K562 (cell line): ENCODE results near the gene HVCN1. TPM values are rescaled to one million over a fixed set of nuclear protein-coding genes. Genes with fewer than 3 reads are reported as not detected.

ENCODE experiments used
- ATAC-seq: fragments of 200-7000 bp; cut with Tn5 transposase; 3 replicates; pipeline ENCODE4 v1.9.1; 2020; ENCODE audit warnings: moderate library complexity
- BruUV-seq: library from RNA; stranded (reverse); fragments of 400-500 nt; replicated peaks from 2 replicates; lab custom pipeline; 2021; lab: Mats Ljungman, UMichigan
- CTCF ChIA-PET: fragments of 300-600 bp; formaldehyde crosslinking; extraction: SDS; loops from one replicate; lab custom pipeline; 2021; ENCODE audit warnings: low intra/inter-chr PET ratio; lab: Yijun Ruan, JAX
- POLR2A ChIA-PET: fragments of 300-600, 350-650 bp; sonication (Branson Sonifier 250); formaldehyde crosslinking; extraction: SDS; loops from one replicate; lab custom pipeline; 2021; ENCODE audit warnings: antibody characterized with exemption, inconsistent platforms; lab: Yijun Ruan, JAX
- DNase-seq, 4 experiments: peaks; one replicate each; pipeline versions ENCODE4 v3.0.0 to v3.0.0-alpha.2; 2011 to 2018; ENCODE audit warnings: low spot score in 3 of 4, mixed read lengths in 3 of 4; ENCODE audit errors: extremely low read depth in 1 of 4
- FAIRE-seq: peaks from 2 replicates; lab custom pipeline; 2011; peaks lifted over from hg19 to GRCh38; lab: Jason Lieb, UNC
- H2AFZ ChIP-seq: 2 replicates; pipeline ENCODE4 v1.6.0; 2011; ENCODE audit warnings: low read depth, low read length, control low read depth, inconsistent platforms
- H3K27ac ChIP-seq: fragments of 200-600 bp; 3 replicates; pipeline ENCODE4 v1.8.0; 2011; ENCODE audit warnings: low read depth, mild to moderate bottlenecking, control low read depth, inconsistent platforms, low read length, moderate library complexity, mixed read lengths; ENCODE audit errors: extremely low read depth
- H3K27me3 ChIP-seq, 2 experiments: fragments of 300-600 bp in 1 of 2; 2 replicates in 1 of 2; 3 replicates in 1 of 2; pipeline versions ENCODE4 v1.6.0 to v1.8.0; 2011; ENCODE audit warnings: inconsistent platforms in 2 of 2, low read length in 2 of 2, mild to moderate bottlenecking in 1 of 2, mixed read lengths in 1 of 2, moderate library complexity in 1 of 2; ENCODE audit not compliant: control insufficient read depth in 2 of 2, insufficient read depth in 2 of 2
- H3K36me3 ChIP-seq: fragments of 300-600 bp; 3 replicates; pipeline ENCODE4 v1.8.0; 2011; ENCODE audit warnings: mild to moderate bottlenecking, low read length, inconsistent platforms; ENCODE audit not compliant: control insufficient read depth, insufficient read depth
- H3K4me1 ChIP-seq, 2 experiments: fragments of 200-600 bp in 1 of 2; replicated peaks in 1 of 2; 2 replicates in 1 of 2; 3 replicates in 1 of 2; pipeline versions ENCODE4 v1.5.1 to v1.8.0; 2011; ENCODE audit warnings: inconsistent platforms in 2 of 2, low read length in 2 of 2, mild to moderate bottlenecking in 1 of 2, mixed read lengths in 1 of 2, moderate library complexity in 1 of 2; ENCODE audit not compliant: control insufficient read depth in 2 of 2, insufficient read depth in 2 of 2
- H3K4me2 ChIP-seq: 2 replicates; pipeline ENCODE4 v1.6.1; 2011; ENCODE audit warnings: low read length, control low read depth, inconsistent platforms, mixed read lengths; ENCODE audit not compliant: insufficient read depth
- H3K4me3 ChIP-seq: fragments of 200-600 bp; sonication (generic), shearing (Covaris generic); 2 replicates; pipeline ENCODE4 v1.5.1; 2016; ENCODE audit warnings: control low read depth, inconsistent platforms
- H3K79me2 ChIP-seq: fragments of 200-600 bp; 3 replicates; pipeline ENCODE4 v1.8.0; 2011; ENCODE audit warnings: low read length, inconsistent platforms; ENCODE audit not compliant: control insufficient read depth, insufficient read depth
- H3K9ac ChIP-seq, 2 experiments: 2 replicates each; pipeline versions ENCODE4 v1.6.0 to v1.6.1; 2011; ENCODE audit warnings: low read depth in 2 of 2, low read length in 2 of 2, control low read depth in 1 of 2, inconsistent platforms in 1 of 2, mild to moderate bottlenecking in 1 of 2, mixed read lengths in 1 of 2; ENCODE audit not compliant: insufficient read depth in 1 of 2
- H3K9me1 ChIP-seq: one replicate; pipeline ENCODE4 v1.6.0; 2011; ENCODE audit warnings: inconsistent platforms, mild to moderate bottlenecking, low read length, moderate library complexity; ENCODE audit not compliant: control insufficient read depth, insufficient read depth
- H3K9me3 ChIP-seq: replicated peaks from 2 replicates; pipeline ENCODE4 v1.5.1; 2011; ENCODE audit warnings: low read depth, low read length, inconsistent platforms; ENCODE audit not compliant: control insufficient read depth, insufficient read depth
- H4K20me1 ChIP-seq: replicated peaks from 2 replicates; pipeline ENCODE4 v1.6.1; 2011; ENCODE audit warnings: low read length, inconsistent platforms, mixed read lengths; ENCODE audit not compliant: control insufficient read depth, insufficient read depth
- CBFA2T2 ChIP-seq: fragments of 450-650 bp; conservative IDR thresholded peaks from 2 replicates; pipeline ENCODE4 v1.6.1; 2017; ENCODE audit warnings: mild to moderate bottlenecking
- CBFA2T3 ChIP-seq: fragments of 450-650 bp; IDR thresholded peaks from 2 replicates; pipeline ENCODE4 v1.6.1; 2017
- CREM ChIP-seq: IDR thresholded peaks from 2 replicates; pipeline ENCODE4 v1.6.1; 2014; ENCODE audit warnings: antibody characterized with exemption, low read depth
- CSDE1 ChIP-seq, 2 experiments: fragments of 450-650 bp; IDR thresholded peaks; 2 replicates each; pipeline ENCODE4 v1.6.1; 2016; ENCODE audit warnings: mild to moderate bottlenecking in 1 of 2
- CTBP1 ChIP-seq: fragments of 450-650 bp; IDR thresholded peaks from 2 replicates; pipeline ENCODE4 v1.6.1; 2016; ENCODE audit warnings: borderline replicate concordance
- EHMT2 ChIP-seq: fragments of 450-650 bp; IDR thresholded peaks from 2 replicates; pipeline ENCODE4 v1.6.1; 2018; ENCODE audit warnings: antibody characterized with exemption
- EP400 ChIP-seq: fragments of 450-650 bp; IDR thresholded peaks from 2 replicates; pipeline ENCODE4 v1.6.1; 2017; ENCODE audit warnings: antibody characterized with exemption, mild to moderate bottlenecking, moderate library complexity
- ETS1 ChIP-seq: conservative IDR thresholded peaks from 2 replicates; pipeline ENCODE4 v1.6.1; 2011; ENCODE audit warnings: low read depth, mild to moderate bottlenecking, low read length; ENCODE audit not compliant: control insufficient read depth
- FUS ChIP-seq: fragments of 200-400 bp; formaldehyde crosslinking; optimal IDR thresholded peaks from 2 replicates; pipeline ENCODE3; 2017; ENCODE audit warnings: low read depth, low read length
- HNRNPH1 ChIP-seq: fragments of 200-400 bp; formaldehyde crosslinking; optimal IDR thresholded peaks from 2 replicates; pipeline ENCODE3; 2017; ENCODE audit warnings: low read depth, mild to moderate bottlenecking, low read length, moderate library complexity
- KDM1A ChIP-seq, 2 experiments: fragments of 450-650 bp; IDR thresholded peaks; 2 replicates each; pipeline ENCODE4 v1.6.1; 2016; ENCODE audit warnings: mild to moderate bottlenecking in 2 of 2
- LCOR ChIP-seq: sonication (generic); formaldehyde crosslinking; IDR thresholded peaks from 2 replicates; pipeline ENCODE4 v1.8.0; 2022; ENCODE audit warnings: mild to moderate bottlenecking, missing genetic modification reagents
- MEIS2 ChIP-seq: fragments of 450-650 bp; IDR thresholded peaks from 2 replicates; pipeline ENCODE4 v1.6.1; 2014; ENCODE audit warnings: mild to moderate bottlenecking; ENCODE audit not compliant: partially characterized antibody
- POLR3A ChIP-seq: IDR thresholded peaks from 2 replicates; pipeline ENCODE4 v1.6.1; 2011; ENCODE audit warnings: borderline replicate concordance, mild to moderate bottlenecking, moderate library complexity; ENCODE audit not compliant: insufficient read length, insufficient read depth; ENCODE audit errors: extremely low read depth
- RBM15 ChIP-seq: fragments of 200-400 bp; formaldehyde crosslinking; IDR thresholded peaks from 2 replicates; pipeline ENCODE4 v1.6.1; 2018; ENCODE audit warnings: mild to moderate bottlenecking, low read length, moderate library complexity; ENCODE audit not compliant: insufficient read depth
- TAL1 ChIP-seq: fragments of 450-650 bp; IDR thresholded peaks from 2 replicates; pipeline ENCODE4 v1.6.1; 2016; ENCODE audit warnings: mild to moderate bottlenecking
- TEAD4 ChIP-seq, 2 experiments: sonication (generic) in 1 of 2; formaldehyde crosslinking in 1 of 2; IDR thresholded peaks; 2 replicates each; pipeline versions ENCODE4 v1.6.1 to v1.8.0; 2012 to 2022; ENCODE audit warnings: borderline replicate concordance in 1 of 2, inconsistent platforms in 1 of 2, low read length in 1 of 2, mild to moderate bottlenecking in 1 of 2, missing genetic modification reagents in 1 of 2
- U2AF1 ChIP-seq: fragments of 200-400 bp; formaldehyde crosslinking; optimal IDR thresholded peaks from 2 replicates; pipeline ENCODE3; 2017; ENCODE audit warnings: mild to moderate bottlenecking, low read depth, low read length, moderate library complexity
- ZNF347 ChIP-seq: fragments of 450-650 bp; formaldehyde crosslinking; IDR thresholded peaks from 2 replicates; pipeline ENCODE4 v1.4.0; 2020; ENCODE audit warnings: low read depth, mild to moderate bottlenecking, moderate library complexity
- WGBS: fragments of 100-300 bp; shearing (Covaris generic); methylation state at CpG from one replicate; pipeline ENCODE4 v1.1.6; 2016; ENCODE audit warnings: low coverage, mixed read lengths; ENCODE audit not compliant: insufficient coverage; ENCODE audit errors: missing lambda C conversion rate; 5-methylcytosine and 5-hydroxymethylcytosine counted together
- in situ Hi-C: fragments of 300-500 bp; cut with MboI; formaldehyde crosslinking; loops from 4 replicates; pipeline ENCODE4 v1.15.0; 2018; ENCODE audit warnings: inconsistent platforms, mixed read lengths
- intact Hi-C: fragments of 100-400 bp; cut with micrococcal nuclease; formaldehyde crosslinking; loops from 2 replicates; pipeline ENCODE4 v1.14.2; 2022
- polyA plus RNA-seq, 8 experiments: library from polyadenylated mRNA; depleted of rRNA in 4 of 8; stranded (reverse) in 5 of 8; unstranded in 3 of 8; fragments of >200 nt; fragmentation: Nextera tagmentation in 2 of 8; fragmentation: Illumina TruSeq in 1 of 8; extraction: Ambion mirVana in 2 of 8; extraction: Trizol in 1 of 8; gene quantifications; 2 replicates each; pipeline versions ENCODE4 v1.2.1 to v1.2.3, GENCODE V29; 2011 to 2014; ENCODE audit warnings: inconsistent platforms in 1 of 8, missing spikeins in 1 of 8
- total RNA-seq, 7 experiments: library from RNA; depleted of rRNA in 6 of 7; stranded (reverse); fragments of >200 nt in 6 of 7; fragmentation: Illumina TruSeq in 2 of 7; extraction: Trizol in 2 of 7; gene quantifications; 2 replicates each; pipeline versions ENCODE4 v1.2.1 to v1.2.3, GENCODE V29; 2011 to 2021; ENCODE audit warnings: low replicate concordance in 1 of 7
- TF ChIP-seq, protein P1 (sequence below): fragments of 450-650 bp; IDR thresholded peaks from 2 replicates; pipeline ENCODE4 v1.6.1; 2016; ENCODE audit warnings: borderline replicate concordance

Gene HVCN1
- total and polyA plus RNA-seq, 9 of the 15 experiments (the other 6 are each of a cell fraction or from before 2014, with no cell fraction given): 0.21 to 1.4 (median 0.74) TPM

DNA sequence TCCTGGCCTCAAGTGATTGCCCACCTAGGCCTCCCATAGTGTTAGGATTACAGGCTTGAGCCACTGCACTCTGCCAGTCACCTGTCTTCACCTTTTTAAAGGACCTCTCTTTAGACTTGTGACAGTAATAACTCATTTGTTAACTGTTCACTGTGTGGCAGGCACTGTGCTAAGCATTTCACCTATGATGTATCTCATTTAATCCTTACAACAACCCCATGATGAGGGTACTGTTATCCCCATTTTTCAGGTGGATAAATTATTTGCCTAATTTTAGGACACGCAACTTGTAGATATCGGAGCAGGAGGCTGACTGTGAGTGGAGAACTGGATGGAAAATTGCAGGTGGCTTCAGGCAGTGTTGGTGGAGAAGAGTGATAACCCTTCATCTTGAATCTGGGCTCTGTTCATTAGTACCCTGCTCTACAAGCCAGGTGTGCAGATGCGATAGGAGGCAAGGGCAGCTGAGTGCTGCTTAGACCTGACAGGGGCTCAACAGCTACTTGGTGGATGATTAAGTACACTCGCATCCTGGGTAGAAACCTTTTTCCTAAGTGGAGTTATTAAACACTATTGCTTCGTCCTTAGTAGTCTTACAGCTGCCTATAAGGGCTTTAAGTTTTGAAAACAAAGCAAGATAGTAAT is 72.3 kb downstream of the HVCN1 start:
- WGBS: 61% methylated on average over 5 of the region's 5 CpGs
- no peak for ATAC-seq
- ChIA-PET CTCF (no interaction called here), POLR2A (no interaction called here)
- Histone ChIP-seq H3K4me1 (peaks cover 3 to 14% of the 10 kb centered on the region in 2 experiments; a peak in 4 of 5 replicates), H3K4me2 (no peak overlapping the region), H3K36me3 (no peaks in the 10 kb centered on the region), H3K27ac (no peak overlapping the region), H3K9me3 (no peaks in the 10 kb centered on the region), H2AFZ (no peak overlapping the region), H3K9me1 (no peaks in the 10 kb centered on the region), H4K20me1 (no peaks in the 10 kb centered on the region), H3K27me3 (no peaks in the 10 kb centered on the region), H3K9ac (no peak overlapping the region), H3K79me2 (no peaks in the 10 kb centered on the region), H3K4me3 (no peak overlapping the region)
- DNase-seq: peak in 2 of 4 experiments; percentile 16 to 33
- intact Hi-C loops (loop anchor here (5.0 kb wide), 2 partner anchors 81 to 211 kb away; no protein-coding TSS in a partner anchor), in situ Hi-C loops (loop anchor here (10.0 kb wide), 1 partner anchor 208 kb away; no protein-coding TSS in a partner anchor)
- no peak for FAIRE-seq
- no TSS peak for BruUV-seq
- TF ChIP-seq FUS: no peak
- peak; percentile 66 for TF ChIP-seq CBFA2T2
- no peak for TF ChIP-seq EHMT2
- TF ChIP-seq, protein P1, sequence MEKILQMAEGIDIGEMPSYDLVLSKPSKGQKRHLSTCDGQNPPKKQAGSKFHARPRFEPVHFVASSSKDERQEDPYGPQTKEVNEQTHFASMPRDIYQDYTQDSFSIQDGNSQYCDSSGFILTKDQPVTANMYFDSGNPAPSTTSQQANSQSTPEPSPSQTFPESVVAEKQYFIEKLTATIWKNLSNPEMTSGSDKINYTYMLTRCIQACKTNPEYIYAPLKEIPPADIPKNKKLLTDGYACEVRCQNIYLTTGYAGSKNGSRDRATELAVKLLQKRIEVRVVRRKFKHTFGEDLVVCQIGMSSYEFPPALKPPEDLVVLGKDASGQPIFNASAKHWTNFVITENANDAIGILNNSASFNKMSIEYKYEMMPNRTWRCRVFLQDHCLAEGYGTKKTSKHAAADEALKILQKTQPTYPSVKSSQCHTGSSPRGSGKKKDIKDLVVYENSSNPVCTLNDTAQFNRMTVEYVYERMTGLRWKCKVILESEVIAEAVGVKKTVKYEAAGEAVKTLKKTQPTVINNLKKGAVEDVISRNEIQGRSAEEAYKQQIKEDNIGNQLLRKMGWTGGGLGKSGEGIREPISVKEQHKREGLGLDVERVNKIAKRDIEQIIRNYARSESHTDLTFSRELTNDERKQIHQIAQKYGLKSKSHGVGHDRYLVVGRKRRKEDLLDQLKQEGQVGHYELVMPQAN: no peak
- no peak for TF ChIP-seq ETS1
- no peak for TF ChIP-seq CTBP1
- peak; percentile 14 to 46; a peak in 1 of 4 replicates for TF ChIP-seq KDM1A (IDR thresholded peaks at IDR 0.05)
- TF ChIP-seq CREM: no peak
- peak; percentile 40; the same call in 1 of the 2 replicates for TF ChIP-seq TEAD4 (IDR thresholded peaks at IDR 0.05; ENCODE audit: low read length)
- no peak for TF ChIP-seq TEAD4 (CRISPR knock-in tag; IDR thresholded peaks at IDR 0.05; ENCODE audit: borderline replicate concordance)
- no peak for TF ChIP-seq CSDE1 (IDR thresholded peaks at IDR 0.05)
- TF ChIP-seq CBFA2T3: peak; percentile 79
- no peak for TF ChIP-seq ZNF347 (CRISPR knock-in tag)
- no peak for TF ChIP-seq U2AF1
- no peak for TF ChIP-seq LCOR (CRISPR knock-in tag)
- no peak for TF ChIP-seq EP400
- TF ChIP-seq MEIS2: peak; percentile 51
- TF ChIP-seq TAL1: peak; percentile 40; the same call in 1 of the 2 replicates
- TF ChIP-seq HNRNPH1: no peak
- no peak for TF ChIP-seq POLR3A
- TF ChIP-seq RBM15: no peak
